Liver (tissue), 9 donors: ENCODE data around the gene EXOC1L. TPM values are rescaled to one million over a fixed set of nuclear protein-coding genes. Genes with fewer than 3 reads are reported as not detected.

Source experiments
- DNase-seq: peaks from one replicate; pipeline ENCODE4 v3.0.0-alpha.2; 2017; ENCODE audit warnings: low spot score
- H3K27ac ChIP-seq, 2 donors: one replicate each; pipeline ENCODE4 v1.7.0; 2013; ENCODE audit warnings: inconsistent platforms in 2 of 2, low read length in 2 of 2, control low read depth in 1 of 2, low read depth in 1 of 2, mild to moderate bottlenecking in 1 of 2
- H3K27me3 ChIP-seq, 4 donors: one replicate each; pipeline versions ENCODE4 v1.6.1 to v1.7.0; 2013; ENCODE audit warnings: low read length in 3 of 4, inconsistent platforms in 1 of 4, mild to moderate bottlenecking in 1 of 4, moderate library complexity in 1 of 4; ENCODE audit not compliant: control insufficient read depth in 4 of 4, insufficient read depth in 4 of 4
- H3K36me3 ChIP-seq, 4 donors: one replicate each; pipeline versions ENCODE4 v1.6.1 to v1.7.0; 2013; ENCODE audit warnings: low read length in 3 of 4, mild to moderate bottlenecking in 3 of 4, low read depth in 1 of 4, moderate library complexity in 1 of 4; ENCODE audit not compliant: control insufficient read depth in 4 of 4, insufficient read depth in 3 of 4
- H3K4me1 ChIP-seq, 4 donors: one replicate each; pipeline versions ENCODE4 v1.6.1 to v1.7.0; 2013; ENCODE audit warnings: low read length in 3 of 4, mild to moderate bottlenecking in 3 of 4, moderate library complexity in 1 of 4; ENCODE audit not compliant: control insufficient read depth in 4 of 4, insufficient read depth in 4 of 4
- H3K4me3 ChIP-seq, 3 donors: one replicate each; pipeline versions ENCODE4 v1.6.1 to v1.7.0; 2013; ENCODE audit warnings: low read length in 3 of 3, control low read depth in 1 of 3, low read depth in 1 of 3, mild to moderate bottlenecking in 1 of 3
- H3K9ac ChIP-seq, 2 donors: one replicate each; pipeline ENCODE4 v1.7.0; 2013; ENCODE audit warnings: low read length in 2 of 2, mild to moderate bottlenecking in 2 of 2, moderate library complexity in 2 of 2, control low read depth in 1 of 2, low read depth in 1 of 2
- H3K9me3 ChIP-seq, 4 donors: one replicate each; pipeline versions ENCODE4 v1.6.1 to v1.7.0; 2013; ENCODE audit warnings: low read length in 3 of 4; ENCODE audit not compliant: control insufficient read depth in 4 of 4
- CTCF ChIP-seq: fragments of 150-350 bp; IDR thresholded peaks from 2 replicates; pipeline ENCODE4 v1.5.1; 2017; ENCODE audit warnings: improper control_type of control experiment, low read depth, low read length; ENCODE audit not compliant: missing input control
- EGR1 ChIP-seq, 2 donors: IDR thresholded peaks; 2 replicates each; pipeline ENCODE4 v1.6.1; 2016 to 2018; ENCODE audit warnings: antibody characterized with exemption in 2 of 2, low read depth in 2 of 2
- FOXA1 ChIP-seq: IDR thresholded peaks from 2 replicates; pipeline ENCODE4 v1.6.1; 2016; ENCODE audit warnings: antibody characterized with exemption
- FOXA2 ChIP-seq: IDR thresholded peaks from 2 replicates; pipeline ENCODE4 v1.6.1; 2016; ENCODE audit warnings: antibody characterized with exemption
- GABPA ChIP-seq, 2 donors: IDR thresholded peaks in 1 of 2; conservative IDR thresholded peaks in 1 of 2; 2 replicates each; pipeline ENCODE4 v1.6.1; 2016; ENCODE audit warnings: antibody characterized with exemption in 2 of 2, mild to moderate bottlenecking in 1 of 2, moderate library complexity in 1 of 2
- HNF4A ChIP-seq, 2 donors: conservative IDR thresholded peaks; 2 replicates each; pipeline ENCODE4 v1.6.1; 2016; ENCODE audit warnings: antibody characterized with exemption in 2 of 2, mild to moderate bottlenecking in 2 of 2
- HNF4G ChIP-seq: IDR thresholded peaks from 2 replicates; pipeline ENCODE4 v1.6.1; 2016; ENCODE audit warnings: antibody characterized with exemption
- JUND ChIP-seq, 2 donors: IDR thresholded peaks; 2 replicates each; pipeline ENCODE4 v1.6.1; 2016; ENCODE audit warnings: antibody characterized with exemption in 2 of 2
- MAX ChIP-seq: IDR thresholded peaks from 2 replicates; pipeline ENCODE4 v1.6.1; 2016; ENCODE audit warnings: antibody characterized with exemption
- NR2F2 ChIP-seq: IDR thresholded peaks from 2 replicates; pipeline ENCODE4 v1.6.1; 2016; ENCODE audit warnings: antibody characterized with exemption
- RAD21 ChIP-seq, 2 donors: IDR thresholded peaks; 2 replicates each; pipeline ENCODE4 v1.6.1; 2016; ENCODE audit warnings: antibody characterized with exemption in 2 of 2, mild to moderate bottlenecking in 2 of 2
- REST ChIP-seq: IDR thresholded peaks from 2 replicates; pipeline ENCODE4 v1.6.1; 2016; ENCODE audit warnings: antibody characterized with exemption, mild to moderate bottlenecking
- RXRA ChIP-seq, 2 donors: IDR thresholded peaks; 2 replicates each; pipeline ENCODE4 v1.6.1; 2017 to 2018; ENCODE audit warnings: antibody characterized with exemption in 2 of 2, mild to moderate bottlenecking in 1 of 2
- SP1 ChIP-seq: IDR thresholded peaks from 2 replicates; pipeline ENCODE4 v1.6.1; 2018; ENCODE audit warnings: antibody characterized with exemption, mild to moderate bottlenecking
- TAF1 ChIP-seq: conservative IDR thresholded peaks from 2 replicates; pipeline ENCODE4 v1.6.1; 2016; ENCODE audit warnings: antibody characterized with exemption, mild to moderate bottlenecking
- YY1 ChIP-seq: IDR thresholded peaks from 2 replicates; pipeline ENCODE4 v1.6.1; 2016; ENCODE audit warnings: antibody characterized with exemption, mild to moderate bottlenecking
- WGBS: extraction: QIAGEN DNeasy Blood & Tissue Kit; methylation state at CpG from one replicate; pipeline ENCODE4 v1.1.7; 2013; 5-methylcytosine and 5-hydroxymethylcytosine counted together
- polyA plus RNA-seq, 2 donors: library from polyadenylated mRNA; stranded (reverse) in 1 of 2; unstranded in 1 of 2; fragments of 200-250 nt in 1 of 2; fragments of >200 nt in 1 of 2; fragmentation: Nextera tagmentation in 1 of 2; extraction: Ambion mirVana in 1 of 2; gene quantifications; one replicate each; pipeline versions ENCODE4 v1.2.1 to v1.2.3, GENCODE V29; 2013 to 2015
- total RNA-seq, 2 donors: library from RNA; depleted of rRNA; stranded (reverse); fragments of >200 nt; gene quantifications; one replicate each; pipeline ENCODE4 v1.2.3, GENCODE V29; 2014
- TF ChIP-seq, protein P1 (sequence below): IDR thresholded peaks from 2 replicates; pipeline ENCODE4 v1.6.1; 2016; ENCODE audit warnings: antibody characterized with exemption
- TF ChIP-seq, protein P2 (sequence below): IDR thresholded peaks from 2 replicates; pipeline ENCODE4 v1.6.1; 2016; ENCODE audit warnings: antibody characterized with exemption
- donor health status: healthy.
- donor health status: healthy.
- donor health status: healthy.
- donor health status: healthy.
- donor health status: healthy.

Gene EXOC1L
- total and polyA plus RNA-seq, 4 donors, result not detected

DNA sequence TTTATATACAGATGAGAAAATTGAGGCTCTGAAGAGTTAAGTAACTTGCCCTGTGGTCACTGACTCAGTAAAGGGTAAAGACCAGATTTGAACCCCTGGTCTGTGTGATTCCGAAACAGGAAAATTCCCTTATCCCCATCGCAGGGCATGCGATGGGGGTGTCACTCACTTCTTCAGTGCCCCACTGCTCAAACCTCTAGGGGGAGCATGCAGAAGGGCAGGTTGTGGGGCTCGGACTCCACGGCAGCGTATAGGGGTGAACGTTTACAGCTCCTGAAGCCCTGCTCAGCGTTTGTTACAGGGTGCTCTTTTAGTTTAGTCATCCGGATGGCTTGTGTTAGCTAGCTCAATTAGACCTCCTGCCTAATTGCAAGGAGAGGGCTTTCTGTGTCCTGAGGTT is 30.1 kb downstream of the EXOC1L start:
- Histone ChIP-seq H3K4me3 (no peak overlapping the region), H3K36me3 (no peaks in the 10 kb centered on the region), H3K27me3 (no peaks in the 10 kb centered on the region), H3K9ac (no peak overlapping the region), H3K4me1 (peaks cover 3 to 7% (median 5%) of the 10 kb centered on the region in 4 donors), H3K27ac (no peak overlapping the region), H3K9me3 (no peaks in the 10 kb centered on the region)
- TF ChIP-seq MAX, result no peak
- no peak for TF ChIP-seq FOXA1
- no peak for TF ChIP-seq RXRA (IDR thresholded peaks at IDR 0.05)
- TF ChIP-seq SP1, result no peak
- no peak for TF ChIP-seq EGR1 (IDR thresholded peaks at IDR 0.05; ENCODE audit: low read depth in 2 of 2)
- TF ChIP-seq RAD21 (IDR thresholded peaks at IDR 0.05), result no peak
- TF ChIP-seq GABPA (IDR thresholded peaks at IDR 0.05 in 1 of 2, conservative IDR thresholded peaks at IDR 0.05 in 1 of 2), result no peak
- no peak for TF ChIP-seq REST
- TF ChIP-seq NR2F2, result no peak
- TF ChIP-seq, protein P1, sequence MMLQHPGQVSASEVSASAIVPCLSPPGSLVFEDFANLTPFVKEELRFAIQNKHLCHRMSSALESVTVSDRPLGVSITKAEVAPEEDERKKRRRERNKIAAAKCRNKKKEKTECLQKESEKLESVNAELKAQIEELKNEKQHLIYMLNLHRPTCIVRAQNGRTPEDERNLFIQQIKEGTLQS, result no peak
- TF ChIP-seq HNF4G, result no peak
- TF ChIP-seq FOXA2, result no peak
- no peak for DNase-seq
- WGBS, result 72% methylated on average over 9 of the region's 9 CpGs

DNA sequence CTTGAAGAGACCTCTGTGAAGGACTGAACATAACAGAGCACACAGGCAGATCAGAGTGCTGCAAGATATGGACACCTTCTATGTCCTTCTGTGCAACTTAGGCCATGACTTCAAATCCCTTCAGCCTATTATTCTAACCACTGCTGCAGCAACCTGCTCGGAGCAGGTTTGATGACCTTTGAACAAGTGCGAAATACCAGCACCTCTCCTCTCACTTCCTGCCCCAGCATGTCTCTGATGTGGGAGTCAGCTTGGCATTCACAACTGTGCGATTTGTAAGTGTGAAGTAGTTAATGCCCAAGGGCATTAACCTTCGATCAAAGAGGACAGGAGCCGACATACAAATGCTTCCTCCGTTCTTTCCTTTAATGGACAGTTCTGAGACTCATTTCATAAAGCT is 32.3 kb downstream of the EXOC1L start:
- DNase-seq, result no peak
- Histone ChIP-seq H3K4me1 (peaks cover 4 to 14% (median 10%) of the 10 kb centered on the region in 4 donors), H3K9ac (no peak overlapping the region), H3K36me3 (no peaks in the 10 kb centered on the region), H3K4me3 (no peak overlapping the region), H3K9me3 (no peaks in the 10 kb centered on the region), H3K27ac (no peak overlapping the region), H3K27me3 (no peaks in the 10 kb centered on the region)
- 72% methylated on average over 6 of the region's 6 CpGs for WGBS
- TF ChIP-seq CTCF (no peak), RAD21 (IDR thresholded peaks at IDR 0.05) (no peak), GABPA (IDR thresholded peaks at IDR 0.05 in 1 of 2, conservative IDR thresholded peaks at IDR 0.05 in 1 of 2) (no peak), RXRA (IDR thresholded peaks at IDR 0.05) (no peak), NR2F2 (no peak), YY1 (no peak), SP1 (no peak), TAF1 (no peak), JUND (IDR thresholded peaks at IDR 0.05) (no peak), HNF4A (conservative IDR thresholded peaks at IDR 0.05) (no peak), FOXA1 (no peak), FOXA2 (no peak), MAX (no peak), HNF4G (no peak), REST (no peak), EGR1 (IDR thresholded peaks at IDR 0.05; ENCODE audit: low read depth in 2 of 2) (no peak)
- TF ChIP-seq, protein P2, sequence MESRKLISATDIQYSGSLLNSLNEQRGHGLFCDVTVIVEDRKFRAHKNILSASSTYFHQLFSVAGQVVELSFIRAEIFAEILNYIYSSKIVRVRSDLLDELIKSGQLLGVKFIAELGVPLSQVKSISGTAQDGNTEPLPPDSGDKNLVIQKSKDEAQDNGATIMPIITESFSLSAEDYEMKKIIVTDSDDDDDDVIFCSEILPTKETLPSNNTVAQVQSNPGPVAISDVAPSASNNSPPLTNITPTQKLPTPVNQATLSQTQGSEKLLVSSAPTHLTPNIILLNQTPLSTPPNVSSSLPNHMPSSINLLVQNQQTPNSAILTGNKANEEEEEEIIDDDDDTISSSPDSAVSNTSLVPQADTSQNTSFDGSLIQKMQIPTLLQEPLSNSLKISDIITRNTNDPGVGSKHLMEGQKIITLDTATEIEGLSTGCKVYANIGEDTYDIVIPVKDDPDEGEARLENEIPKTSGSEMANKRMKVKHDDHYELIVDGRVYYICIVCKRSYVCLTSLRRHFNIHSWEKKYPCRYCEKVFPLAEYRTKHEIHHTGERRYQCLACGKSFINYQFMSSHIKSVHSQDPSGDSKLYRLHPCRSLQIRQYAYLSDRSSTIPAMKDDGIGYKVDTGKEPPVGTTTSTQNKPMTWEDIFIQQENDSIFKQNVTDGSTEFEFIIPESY, result no peak
- TF ChIP-seq, protein P1, result no peak
